ENCODE results near the gene ELOF1. TPM values are rescaled to one million over a fixed set of nuclear protein-coding genes. Genes with fewer than 3 reads are reported as not detected.

The ELOF1 gene
- total RNA-seq, 6 experiments from 2014 or later: 21.9 to 33.5 (median 24.9) TPM

GRCh38 chr19:11587302-11587974, 28.4 kb upstream of the ELOF1 start:
- WGBS (ENCODE audit: insufficient coverage, low coverage, low lambda C conversion rate, missing lambda C conversion rate): 1% methylated on average over 7 of the region's 7 CpGs
- DNase-seq (peak; percentile 67 to 73 (median 69)), ATAC-seq (peak; percentile 95 to 97 (median 96))
- TF ChIP-seq POLR2A (IDR thresholded peaks at IDR 0.05) (no peak), CTCF (IDR thresholded peaks at IDR 0.05) (peak; percentile 73 to 87 (median 84))
- Histone ChIP-seq H3K4me3 (no peak overlapping the region), H3K4me1 (peaks cover 0 to 5% (median 0%) of the 10 kb centered on the region in 4 donors), H3K36me3 (no peaks in the 10 kb centered on the region), H3K9me3 (no peaks in the 10 kb centered on the region), H3K27me3 (no peaks in the 10 kb centered on the region), H3K27ac (no peak overlapping the region)
- intact Hi-C loops (cut with DNase I): no loop called here

GRCh38 chr19:11586331-11586730, 27.3 kb upstream of the ELOF1 start:
- Histone ChIP-seq H3K27ac (no peak overlapping the region), H3K27me3 (no peaks in the 10 kb centered on the region), H3K4me3 (no peak overlapping the region), H3K9me3 (no peaks in the 10 kb centered on the region), H3K36me3 (no peaks in the 10 kb centered on the region), H3K4me1 (peaks cover 0 to 5% (median 0%) of the 10 kb centered on the region in 4 donors)
- intact Hi-C loops (cut with DNase I): no loop called here
- TF ChIP-seq CTCF (IDR thresholded peaks at IDR 0.05) (no peak), POLR2A (IDR thresholded peaks at IDR 0.05) (no peak)
- WGBS (ENCODE audit: insufficient coverage, low coverage, low lambda C conversion rate, missing lambda C conversion rate): 71% methylated on average over 2 of the region's 6 CpGs
- no peak for DNase-seq
- no peak for ATAC-seq

GRCh38 chr19:11581740-11582139, 22.7 kb upstream of the ELOF1 start:
- no peaks in the 10 kb centered on the region for H3K27me3 ChIP-seq
- TF ChIP-seq POLR2A (IDR thresholded peaks at IDR 0.05): no peak
- TF ChIP-seq CTCF (IDR thresholded peaks at IDR 0.05): no peak
- no peak overlapping the region for H3K4me3 ChIP-seq
- H3K36me3 ChIP-seq: no peaks in the 10 kb centered on the region
- H3K4me1 ChIP-seq: peaks cover 0 to 5% (median 0%) of the 10 kb centered on the region in 4 donors
- H3K9me3 ChIP-seq: no peaks in the 10 kb centered on the region
- no peak for DNase-seq
- peak in 2 of 4 donors; percentile 13 to 17 for ATAC-seq
- peak overlapping the region in 2 of 3 donors; percentile 4 to 6 for H3K27ac ChIP-seq
- 45% methylated on average over 3 of the region's 3 CpGs for WGBS (ENCODE audit: insufficient coverage, low coverage, low lambda C conversion rate, missing lambda C conversion rate)
- intact Hi-C loops (cut with DNase I): no loop called here

- intact Hi-C loops (cut with DNase I): no loop called here
- no peak for DNase-seq
- Histone ChIP-seq H3K27me3 (no peaks in the 10 kb centered on the region), H3K4me3 (no peak overlapping the region), H3K27ac (no peak overlapping the region), H3K4me1 (peaks cover 0 to 5% (median 0%) of the 10 kb centered on the region in 4 donors), H3K9me3 (no peaks in the 10 kb centered on the region), H3K36me3 (no peaks in the 10 kb centered on the region)
- TF ChIP-seq CTCF (IDR thresholded peaks at IDR 0.05): no peak
- TF ChIP-seq POLR2A (IDR thresholded peaks at IDR 0.05): no peak
- 51% methylated on average over 4 of the region's 4 CpGs for WGBS (ENCODE audit: insufficient coverage, low coverage, low lambda C conversion rate, missing lambda C conversion rate)
- ATAC-seq: no peak
These were observed 21.1 kb upstream of the ELOF1 start for GRCh38 chr19:11580116-11580515.
